ENCODE results near the gene SHANK3.
"Not testable (repeated sequence)": the region's sequence is repeated elsewhere in the genome, so short reads cannot be mapped to it uniquely, and the experiment has no call there.

The SHANK3 gene

GRCh38 chr22:50653256-50653655, 19.4 kb upstream of the SHANK3 start:
- Mint-ChIP-seq H3K4me1 (peaks cover 18% of the 10 kb centered on the region), H3K36me3 (ENCODE audit: low read depth) (peaks cover 11% of the 10 kb centered on the region), H3K27me3 (ENCODE audit: low read depth, poor library complexity) (peaks cover 13% of the 10 kb centered on the region), H3K27ac (no peak overlapping the region), H3K9me3 (peaks cover 56% of the 10 kb centered on the region), H3K4me3 (no peak overlapping the region)
- no peak for DNase-seq
- TF ChIP-seq, protein P1, sequence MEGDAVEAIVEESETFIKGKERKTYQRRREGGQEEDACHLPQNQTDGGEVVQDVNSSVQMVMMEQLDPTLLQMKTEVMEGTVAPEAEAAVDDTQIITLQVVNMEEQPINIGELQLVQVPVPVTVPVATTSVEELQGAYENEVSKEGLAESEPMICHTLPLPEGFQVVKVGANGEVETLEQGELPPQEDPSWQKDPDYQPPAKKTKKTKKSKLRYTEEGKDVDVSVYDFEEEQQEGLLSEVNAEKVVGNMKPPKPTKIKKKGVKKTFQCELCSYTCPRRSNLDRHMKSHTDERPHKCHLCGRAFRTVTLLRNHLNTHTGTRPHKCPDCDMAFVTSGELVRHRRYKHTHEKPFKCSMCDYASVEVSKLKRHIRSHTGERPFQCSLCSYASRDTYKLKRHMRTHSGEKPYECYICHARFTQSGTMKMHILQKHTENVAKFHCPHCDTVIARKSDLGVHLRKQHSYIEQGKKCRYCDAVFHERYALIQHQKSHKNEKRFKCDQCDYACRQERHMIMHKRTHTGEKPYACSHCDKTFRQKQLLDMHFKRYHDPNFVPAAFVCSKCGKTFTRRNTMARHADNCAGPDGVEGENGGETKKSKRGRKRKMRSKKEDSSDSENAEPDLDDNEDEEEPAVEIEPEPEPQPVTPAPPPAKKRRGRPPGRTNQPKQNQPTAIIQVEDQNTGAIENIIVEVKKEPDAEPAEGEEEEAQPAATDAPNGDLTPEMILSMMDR (IDR thresholded peaks at IDR 0.05): no peak

DNA sequence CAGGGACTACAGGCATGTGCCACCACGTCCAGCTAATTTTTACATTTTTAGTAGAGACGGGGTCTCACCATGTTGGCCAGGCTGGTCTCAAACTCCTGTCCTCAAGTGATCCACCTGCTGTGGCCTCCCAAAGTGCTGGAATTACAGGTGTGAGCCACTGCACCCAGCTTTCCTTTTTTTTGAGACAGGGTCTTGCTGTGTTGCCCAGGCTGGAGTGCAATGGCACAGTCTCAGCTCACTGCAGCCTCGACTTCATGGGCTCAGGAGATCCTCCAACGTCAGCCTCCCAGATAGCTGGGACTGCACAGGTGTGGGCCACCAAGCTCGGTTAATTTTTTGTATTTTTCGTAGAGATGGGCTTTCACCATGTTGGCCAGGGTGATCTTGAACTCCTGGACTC, 18.0 kb upstream of the SHANK3 start:
- not testable (repeated sequence) for H3K36me3 Mint-ChIP-seq (ENCODE audit: low read depth); H3K4me3 Mint-ChIP-seq; DNase-seq; H3K27ac Mint-ChIP-seq
- Mint-ChIP-seq H3K9me3 (peaks cover 47% of the 10 kb centered on the region), H3K4me1 (peaks cover 18% of the 10 kb centered on the region), H3K27me3 (ENCODE audit: low read depth, poor library complexity) (peaks cover 13% of the 10 kb centered on the region)

GRCh38 chr22:50656122-50657070, 16.2 kb upstream of the SHANK3 start:
- Mint-ChIP-seq H3K27me3 (ENCODE audit: low read depth, poor library complexity) (peaks cover 13% of the 10 kb centered on the region), H3K4me3 (no peak overlapping the region), H3K4me1 (peaks cover 18% of the 10 kb centered on the region), H3K9me3 (peaks cover 43% of the 10 kb centered on the region), H3K27ac (peak overlapping the region; percentile 16), H3K36me3 (ENCODE audit: low read depth) (peaks cover 8% of the 10 kb centered on the region)
- TF ChIP-seq, protein P1 (IDR thresholded peaks at IDR 0.05): no peak
- no peak for DNase-seq

DNA sequence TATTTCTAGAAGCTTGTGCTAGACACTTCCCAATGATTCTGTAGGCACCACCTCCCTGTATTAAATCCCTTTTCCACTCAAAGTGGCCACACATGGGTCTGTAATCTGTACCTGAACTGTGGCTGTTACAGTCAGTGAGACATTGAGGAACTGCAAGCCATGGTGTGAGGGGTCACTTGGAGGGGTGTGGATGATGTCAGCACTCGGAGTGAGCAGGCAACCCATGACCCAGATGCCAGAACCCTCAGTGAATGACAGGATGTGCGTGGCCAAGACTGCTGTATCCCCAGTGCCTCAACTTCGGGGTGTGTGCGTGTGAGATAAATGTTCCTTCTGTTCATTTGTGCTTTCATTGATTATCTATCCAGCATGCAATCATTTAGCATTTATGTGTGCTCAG, 14.7 kb upstream of the SHANK3 start:
- H3K4me1 Mint-ChIP-seq: peaks cover 18% of the 10 kb centered on the region
- TF ChIP-seq, protein P1 (IDR thresholded peaks at IDR 0.05): no peak
- peaks cover 10% of the 10 kb centered on the region for H3K27me3 Mint-ChIP-seq (ENCODE audit: low read depth, poor library complexity)
- H3K27ac Mint-ChIP-seq: no peak overlapping the region
- peaks cover 35% of the 10 kb centered on the region for H3K9me3 Mint-ChIP-seq
- H3K4me3 Mint-ChIP-seq: no peak overlapping the region
- DNase-seq: no peak
- H3K36me3 Mint-ChIP-seq (ENCODE audit: low read depth): peaks cover 7% of the 10 kb centered on the region

DNA sequence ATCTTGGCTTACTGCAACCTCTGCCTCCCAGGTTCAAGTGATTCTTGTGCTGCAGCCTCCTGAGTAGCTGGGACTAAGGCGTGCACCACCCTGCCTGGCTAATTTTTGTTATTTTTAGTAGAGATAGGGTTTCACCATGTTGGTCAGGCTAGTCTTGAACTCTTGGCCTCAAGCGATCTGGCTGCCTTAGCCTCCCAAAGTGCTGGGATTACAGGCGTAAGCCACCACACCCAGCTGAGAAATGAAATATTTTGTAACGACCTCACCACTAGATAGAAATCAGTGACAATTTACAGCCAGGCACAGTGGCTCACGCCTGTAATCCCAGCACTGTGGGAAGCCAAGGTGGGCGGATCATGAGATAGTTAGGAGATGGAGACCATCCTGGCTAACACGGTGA, 12.9 kb upstream of the SHANK3 start:
- H3K4me1 Mint-ChIP-seq: peaks cover 18% of the 10 kb centered on the region
- not testable (repeated sequence) for H3K27me3 Mint-ChIP-seq (ENCODE audit: low read depth, poor library complexity); DNase-seq

DNA sequence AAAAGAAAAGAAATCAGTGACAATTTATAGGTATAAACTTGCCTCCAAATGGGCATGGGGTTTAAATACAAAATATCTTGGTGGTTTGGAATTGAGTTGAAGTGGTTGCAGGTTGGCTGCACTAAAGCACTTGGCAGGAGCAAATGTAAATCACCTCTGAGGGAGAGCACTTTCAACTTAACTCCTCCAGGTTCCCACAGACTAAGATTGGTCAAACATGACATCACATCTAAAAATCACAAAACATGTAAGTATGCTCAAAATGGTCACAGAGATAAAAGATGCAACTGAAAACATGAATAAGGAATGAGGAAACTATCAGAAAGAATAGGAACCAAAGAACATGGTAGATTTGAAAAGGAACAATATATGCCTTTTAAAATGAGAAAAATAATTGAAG, 12.3 kb upstream of the SHANK3 start:
- peaks cover 4% of the 10 kb centered on the region for H3K36me3 Mint-ChIP-seq (ENCODE audit: low read depth)
- H3K27ac Mint-ChIP-seq: no peak overlapping the region
- TF ChIP-seq, protein P1 (IDR thresholded peaks at IDR 0.05): no peak
- peaks cover 17% of the 10 kb centered on the region for H3K4me1 Mint-ChIP-seq
- no peak for DNase-seq
- peaks cover 2% of the 10 kb centered on the region for H3K27me3 Mint-ChIP-seq (ENCODE audit: low read depth, poor library complexity)
- H3K4me3 Mint-ChIP-seq: no peak overlapping the region
- H3K9me3 Mint-ChIP-seq: peaks cover 21% of the 10 kb centered on the region

More for the DNA sequence above, 12.9 kb upstream of the SHANK3 start:
- not testable (repeated sequence) for H3K4me3 Mint-ChIP-seq; H3K36me3 Mint-ChIP-seq (ENCODE audit: low read depth); H3K27ac Mint-ChIP-seq
- H3K9me3 Mint-ChIP-seq: peaks cover 22% of the 10 kb centered on the region

- Mint-ChIP-seq H3K36me3 (ENCODE audit: low read depth) (peaks cover 3% of the 10 kb centered on the region), H3K4me3 (no peak overlapping the region), H3K9me3 (peaks cover 10% of the 10 kb centered on the region), H3K27ac (no peak overlapping the region), H3K27me3 (ENCODE audit: low read depth, poor library complexity) (peaks cover 10% of the 10 kb centered on the region), H3K4me1 (peaks cover 8% of the 10 kb centered on the region)
- TF ChIP-seq, protein P1 (IDR thresholded peaks at IDR 0.05): no peak
- DNase-seq: no peak
Measured at GRCh38 chr22:50665212-50665611, 7.4 kb upstream of the SHANK3 start.

Data from nephron progenitor cell (in vitro differentiated cells).